GM19468 (cell line): Measurements from ENCODE around the gene CRYBB1.
"Not testable (repeated sequence)": the region's sequence is repeated elsewhere in the genome, so short reads cannot be mapped to it uniquely, and the experiment has no call there.

Experiments
- ATAC-seq: cut with Tn5 transposase; IDR thresholded peaks from one replicate; pipeline ENCODE4 v1.9.1; 2021; ENCODE audit warnings: mild to moderate bottlenecking, moderate library complexity, moderate number of reproducible peaks; ENCODE audit not compliant: unreplicated experiment; ENCODE audit errors: extremely low read depth

Gene CRYBB1

GRCh38 chr22:26642465-26643417 is 24.9 kb upstream of the CRYBB1 start:
- no peak for ATAC-seq

- no peak for ATAC-seq
Measured at GRCh38 chr22:26636296-26636695, 18.5 kb upstream of the CRYBB1 start.

GRCh38 chr22:26635117-26635516 is 17.3 kb upstream of the CRYBB1 start:
- ATAC-seq, result no peak

GRCh38 chr22:26634189-26634588 is 16.4 kb upstream of the CRYBB1 start:
- no peak for ATAC-seq

- no peak for ATAC-seq
Measured at GRCh38 chr22:26632422-26633155, 14.8 kb upstream of the CRYBB1 start.

GRCh38 chr22:26631282-26631681 is 13.5 kb upstream of the CRYBB1 start:
- no peak for ATAC-seq

- ATAC-seq, result no peak
Measured at GRCh38 chr22:26629988-26630761, 12.3 kb upstream of the CRYBB1 start.

- no peak for ATAC-seq
Measured at GRCh38 chr22:26624803-26625202, 7.0 kb upstream of the CRYBB1 start.

GRCh38 chr22:26623984-26624383 is 6.2 kb upstream of the CRYBB1 start:
- ATAC-seq, result no peak

- no peak for ATAC-seq
Measured at GRCh38 chr22:26621663-26622062, 3.8 kb upstream of the CRYBB1 start, which contains the start of gene CRYBA4. Gene CRYBA4, plus strand, starts transcription at chr22:26621963. Its CDS starts 634 bp downstream, at chr22:26622597.

GRCh38 chr22:26620197-26620596 is 2.4 kb upstream of the CRYBB1 start:
- no peak for ATAC-seq

GRCh38 chr22:26619510-26619909 is 1.7 kb upstream of the CRYBB1 start:
- ATAC-seq, result no peak

- no peak for ATAC-seq
Measured at GRCh38 chr22:26618455-26618854, 628 bp upstream of the CRYBB1 start.

- no peak for ATAC-seq
Measured at GRCh38 chr22:26616650-26617049, 1.2 kb downstream of the CRYBB1 start.

- no peak for ATAC-seq
Measured at GRCh38 chr22:26615830-26616435, 1.9 kb downstream of the CRYBB1 start.

GRCh38 chr22:26615149-26615548 is 2.7 kb downstream of the CRYBB1 start:
- no peak for ATAC-seq

GRCh38 chr22:26614322-26614721 is 3.5 kb downstream of the CRYBB1 start:
- no peak for ATAC-seq

- not testable (repeated sequence) for ATAC-seq
Measured at GRCh38 chr22:26613753-26614152, 4.1 kb downstream of the CRYBB1 start.

- ATAC-seq, result no peak
Measured at GRCh38 chr22:26612652-26613051, 5.2 kb downstream of the CRYBB1 start.

GRCh38 chr22:26610996-26611395 is 6.8 kb downstream of the CRYBB1 start:
- no peak for ATAC-seq
